RWPE2 (cell line): ENCODE measurements around the gene GADL1.

ENCODE experiments used
- ATAC-seq: fragments of 200-7000 bp; cut with Tn5 transposase; 3 replicates; pipeline ENCODE4 v1.9.1; 2021; ENCODE audit warnings: low read depth
- DNase-seq: peaks from one replicate; pipeline ENCODE4 v3.0.0-alpha.2; 2020; ENCODE audit warnings: low spot score
- H3K27ac ChIP-seq: fragments of 450-650 bp; 2 replicates; pipeline ENCODE4 v1.5.1; 2017; ENCODE audit warnings: mild to moderate bottlenecking; ENCODE audit not compliant: poor library complexity, severe bottlenecking
- H3K27me3 ChIP-seq: fragments of 250-450 bp; sonication (Bioruptor Pico); 2 replicates; pipeline ENCODE4 v1.5.1; 2021; ENCODE audit warnings: mild to moderate bottlenecking, moderate library complexity; ENCODE audit not compliant: insufficient read depth, poor library complexity, severe bottlenecking
- H3K36me3 ChIP-seq: fragments of 250-450 bp; sonication (Bioruptor Pico); 2 replicates; pipeline ENCODE4 v1.5.1; 2020; ENCODE audit warnings: low read depth, mild to moderate bottlenecking, moderate library complexity
- H3K4me1 ChIP-seq: fragments of 250-450 bp; sonication (Bioruptor Pico); 2 replicates; pipeline ENCODE4 v1.5.1; 2021; ENCODE audit warnings: mild to moderate bottlenecking, moderate library complexity; ENCODE audit not compliant: insufficient read depth, poor library complexity, severe bottlenecking
- H3K4me3 ChIP-seq: fragments of 250-450 bp; sonication (Bioruptor Pico); 2 replicates; pipeline ENCODE4 v1.5.1; 2021; ENCODE audit warnings: mild to moderate bottlenecking, moderate library complexity; ENCODE audit not compliant: severe bottlenecking
- H3K9me3 ChIP-seq: fragments of 250-450 bp; sonication (Bioruptor Pico); 2 replicates; pipeline ENCODE4 v1.5.1; 2021; ENCODE audit warnings: mild to moderate bottlenecking, moderate library complexity; ENCODE audit not compliant: severe bottlenecking
- TF ChIP-seq, protein P1 (sequence below): fragments of 450-650 bp; IDR thresholded peaks from one replicate; pipeline ENCODE4 v1.5.1; 2017; ENCODE audit warnings: mild to moderate bottlenecking, moderate library complexity; ENCODE audit not compliant: poor library complexity, severe bottlenecking

GADL1 gene

DNA sequence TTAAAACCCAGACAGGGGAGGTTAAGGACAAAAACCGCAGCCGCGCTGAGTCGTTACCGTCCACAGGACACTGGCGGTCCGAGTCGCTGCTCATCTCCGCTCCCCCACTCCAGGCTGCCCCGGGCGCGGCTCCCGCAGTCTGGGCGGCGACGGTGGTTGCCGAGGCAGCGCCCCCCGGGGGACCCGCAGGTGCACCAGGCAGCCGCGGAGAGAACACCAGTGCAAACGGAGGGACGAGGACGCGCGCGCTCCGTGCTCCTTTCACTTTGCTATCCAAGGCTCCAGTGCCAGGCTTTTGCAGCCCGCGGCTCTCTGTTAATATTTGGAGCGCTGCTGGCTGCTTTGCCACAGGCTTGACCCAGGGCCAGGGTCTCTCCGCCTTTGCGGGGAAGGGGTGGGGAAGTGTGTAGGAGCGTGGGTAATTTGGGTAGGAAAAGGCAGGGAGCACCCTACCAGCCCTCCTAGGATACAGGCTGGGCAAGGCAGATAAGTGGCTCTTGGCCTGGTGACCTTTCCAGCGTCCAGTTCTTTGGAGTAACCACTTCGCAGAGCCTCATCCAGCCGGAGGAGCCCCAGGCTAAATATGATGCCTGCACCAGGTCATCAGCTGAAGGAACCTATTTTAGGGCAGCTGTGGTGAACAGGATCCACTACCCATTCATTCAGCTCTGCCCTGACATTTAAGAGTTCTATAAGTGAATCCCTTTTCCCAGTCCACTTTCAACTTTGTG lies at the start of gene GADL1:
Gene GADL1 (minus strand): TSS at position 141 of the 731 bp plus-strand sequence. CDS start 47 bp downstream, at position 94.
- Histone ChIP-seq H3K4me3 (peak within 1 kb of the TSS; percentile 35), H3K27me3 (peaks cover 53% of the 10 kb centered on the region), H3K36me3 (no peaks in the 10 kb centered on the region), H3K27ac (no peak within 1 kb of the TSS), H3K4me1 (no peaks in the 10 kb centered on the region), H3K9me3 (no peaks in the 10 kb centered on the region)
- peak; percentile 76 for ATAC-seq
- no peak for DNase-seq
- TF ChIP-seq, protein P1, sequence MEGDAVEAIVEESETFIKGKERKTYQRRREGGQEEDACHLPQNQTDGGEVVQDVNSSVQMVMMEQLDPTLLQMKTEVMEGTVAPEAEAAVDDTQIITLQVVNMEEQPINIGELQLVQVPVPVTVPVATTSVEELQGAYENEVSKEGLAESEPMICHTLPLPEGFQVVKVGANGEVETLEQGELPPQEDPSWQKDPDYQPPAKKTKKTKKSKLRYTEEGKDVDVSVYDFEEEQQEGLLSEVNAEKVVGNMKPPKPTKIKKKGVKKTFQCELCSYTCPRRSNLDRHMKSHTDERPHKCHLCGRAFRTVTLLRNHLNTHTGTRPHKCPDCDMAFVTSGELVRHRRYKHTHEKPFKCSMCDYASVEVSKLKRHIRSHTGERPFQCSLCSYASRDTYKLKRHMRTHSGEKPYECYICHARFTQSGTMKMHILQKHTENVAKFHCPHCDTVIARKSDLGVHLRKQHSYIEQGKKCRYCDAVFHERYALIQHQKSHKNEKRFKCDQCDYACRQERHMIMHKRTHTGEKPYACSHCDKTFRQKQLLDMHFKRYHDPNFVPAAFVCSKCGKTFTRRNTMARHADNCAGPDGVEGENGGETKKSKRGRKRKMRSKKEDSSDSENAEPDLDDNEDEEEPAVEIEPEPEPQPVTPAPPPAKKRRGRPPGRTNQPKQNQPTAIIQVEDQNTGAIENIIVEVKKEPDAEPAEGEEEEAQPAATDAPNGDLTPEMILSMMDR = no peak

DNA sequence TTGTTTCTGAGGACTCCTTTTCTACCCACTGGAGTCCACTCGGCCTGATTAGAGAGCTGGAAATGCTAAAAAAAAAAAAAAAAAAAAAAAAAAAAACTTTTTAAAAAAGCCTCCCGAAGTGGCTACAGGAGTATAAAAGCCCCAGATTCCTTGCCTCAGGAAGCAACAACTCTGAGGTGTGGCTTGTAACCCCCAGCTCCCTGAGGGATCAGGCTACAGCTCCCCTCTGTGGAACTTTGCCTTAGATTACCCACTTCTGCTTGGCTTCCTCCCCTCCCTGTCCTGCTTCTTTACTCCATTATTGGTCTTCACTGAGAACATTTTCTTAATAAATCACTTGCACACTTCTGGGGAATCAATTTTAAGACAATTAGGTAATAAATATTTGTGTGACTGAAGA lies 49.7 kb upstream of the GADL1 start:
- H3K9me3 ChIP-seq = no peaks in the 10 kb centered on the region
- H3K4me1 ChIP-seq = no peaks in the 10 kb centered on the region
- no peak overlapping the region for H3K4me3 ChIP-seq
- no peaks in the 10 kb centered on the region for H3K27me3 ChIP-seq
- no peak for ATAC-seq
- DNase-seq = no peak
- TF ChIP-seq, protein P1 = no peak
- H3K36me3 ChIP-seq = no peaks in the 10 kb centered on the region
- H3K27ac ChIP-seq = no peak overlapping the region

- H3K27me3 ChIP-seq = no peaks in the 10 kb centered on the region
- H3K9me3 ChIP-seq = no peaks in the 10 kb centered on the region
- H3K36me3 ChIP-seq = no peaks in the 10 kb centered on the region
- H3K27ac ChIP-seq = no peak overlapping the region
- TF ChIP-seq, protein P1 = no peak
- DNase-seq = no peak
- no peaks in the 10 kb centered on the region for H3K4me1 ChIP-seq
- peak; percentile 46; the same call in 1 of the 3 replicates for ATAC-seq
- no peak overlapping the region for H3K4me3 ChIP-seq
Observed at GRCh38 chr3:30943206-30943605, 48.7 kb upstream of the GADL1 start.

GRCh38 chr3:30941342-30941741 lies 46.9 kb upstream of the GADL1 start:
- Histone ChIP-seq H3K27ac (no peak overlapping the region), H3K9me3 (no peaks in the 10 kb centered on the region), H3K36me3 (no peaks in the 10 kb centered on the region), H3K4me3 (no peak overlapping the region), H3K4me1 (no peaks in the 10 kb centered on the region), H3K27me3 (no peaks in the 10 kb centered on the region)
- no peak for DNase-seq
- no peak for ATAC-seq
- TF ChIP-seq, protein P1 = no peak

DNA sequence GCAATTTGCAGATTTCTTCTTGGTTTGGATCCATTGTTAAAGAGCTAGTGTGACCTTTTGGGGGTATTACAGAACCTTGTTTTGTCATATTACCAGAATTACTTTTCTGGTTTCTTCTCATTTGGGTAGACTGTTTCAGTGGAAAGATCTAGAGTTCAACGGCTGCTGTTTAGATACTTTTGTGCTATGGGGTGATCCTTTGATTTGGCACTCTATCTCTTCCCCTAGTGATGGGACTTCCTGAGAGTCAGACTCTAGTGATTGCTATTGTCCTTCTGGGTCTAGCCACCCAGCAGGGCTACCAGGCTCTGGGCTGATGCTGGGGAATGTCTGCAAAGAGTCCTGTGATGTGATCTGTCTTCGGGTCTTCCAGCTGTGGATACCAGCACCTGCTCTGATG lies 46.3 kb upstream of the GADL1 start:
- ATAC-seq (no peak), DNase-seq (no peak)
- no peaks in the 10 kb centered on the region for H3K36me3 ChIP-seq
- no peak overlapping the region for H3K4me3 ChIP-seq
- TF ChIP-seq, protein P1 = no peak
- no peaks in the 10 kb centered on the region for H3K9me3 ChIP-seq
- no peaks in the 10 kb centered on the region for H3K27me3 ChIP-seq
- no peaks in the 10 kb centered on the region for H3K4me1 ChIP-seq
- no peak overlapping the region for H3K27ac ChIP-seq
